Muscle layer of colon (tissue), 2 donors: ENCODE data around the gene COPG2.

Experiments used
- H3K27ac ChIP-seq: one replicate; pipeline ENCODE4 v1.7.0; 2013; ENCODE audit warnings: low read depth, mild to moderate bottlenecking, low read length, moderate library complexity
- H3K27me3 ChIP-seq, 2 donors: one replicate each; pipeline ENCODE4 v1.7.0; 2013; ENCODE audit warnings: low read length in 2 of 2, mild to moderate bottlenecking in 2 of 2; ENCODE audit not compliant: insufficient read depth in 2 of 2, control insufficient read depth in 1 of 2
- H3K36me3 ChIP-seq: one replicate; pipeline ENCODE4 v1.7.0; 2013; ENCODE audit warnings: mild to moderate bottlenecking, low read length; ENCODE audit not compliant: insufficient read depth
- H3K4me1 ChIP-seq: one replicate; pipeline ENCODE4 v1.7.0; 2013; ENCODE audit warnings: mild to moderate bottlenecking, low read length; ENCODE audit not compliant: insufficient read depth
- H3K4me3 ChIP-seq, 2 donors: one replicate each; pipeline ENCODE4 v1.7.0; 2013; ENCODE audit warnings: low read length in 2 of 2, low read depth in 1 of 2, mild to moderate bottlenecking in 1 of 2, moderate library complexity in 1 of 2
- H3K9ac ChIP-seq: one replicate; pipeline ENCODE4 v1.7.0; 2013; ENCODE audit warnings: low read length
- H3K9me3 ChIP-seq: one replicate; pipeline ENCODE4 v1.7.0; 2013; ENCODE audit warnings: mild to moderate bottlenecking, low read length
- donor health status: abdominal sarcoma.
- donor health status: Adenocarcinoma of cecum.

The COPG2 gene

DNA sequence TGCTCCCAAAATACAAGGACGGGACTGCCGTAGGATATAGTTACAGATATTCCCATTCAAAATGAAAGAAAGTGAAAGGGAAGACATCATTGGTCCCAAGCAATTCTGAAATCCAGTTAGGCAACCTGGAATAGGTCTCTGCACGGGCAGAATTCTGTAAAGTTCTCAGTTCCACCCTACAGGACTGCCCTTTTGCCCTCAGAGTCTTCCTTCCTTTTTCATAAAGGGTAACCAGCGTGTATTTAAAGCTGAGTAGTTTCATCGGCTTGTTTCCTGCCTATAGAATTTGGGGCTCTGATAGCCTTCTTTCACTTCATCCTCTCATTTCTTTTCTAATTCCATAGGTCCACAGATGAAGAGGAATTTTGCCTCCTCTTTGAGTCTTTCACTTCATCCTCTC lies 20.0 kb downstream of the COPG2 start:
- Histone ChIP-seq H3K9me3 (no peaks in the 10 kb centered on the region), H3K4me3 (no peak overlapping the region), H3K9ac (no peak overlapping the region), H3K27ac (no peak overlapping the region), H3K4me1 (no peaks in the 10 kb centered on the region), H3K27me3 (no peaks in the 10 kb centered on the region), H3K36me3 (peaks cover 6% of the 10 kb centered on the region)

DNA sequence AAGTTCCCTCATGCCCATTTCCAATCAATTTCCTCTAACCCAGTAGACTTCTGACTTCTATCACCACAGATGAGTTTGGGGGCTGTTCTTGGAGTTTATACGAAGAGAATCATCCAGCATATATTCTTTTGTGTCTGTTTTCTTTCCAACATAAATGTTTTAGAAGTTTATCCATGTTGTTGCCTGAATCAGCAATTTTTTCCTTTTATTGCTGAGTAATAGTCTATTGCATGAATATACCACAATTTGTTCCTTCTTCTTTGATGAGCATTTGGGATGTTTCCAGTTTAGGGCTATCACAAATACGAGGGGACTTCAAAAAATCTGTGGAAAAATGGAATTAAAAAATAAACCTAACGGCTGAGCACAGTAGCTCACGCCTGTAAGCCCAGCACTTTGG lies 26.2 kb downstream of the COPG2 start:
- Histone ChIP-seq H3K9me3 (no peaks in the 10 kb centered on the region), H3K27me3 (no peaks in the 10 kb centered on the region), H3K27ac (no peak overlapping the region), H3K4me3 (no peak overlapping the region), H3K9ac (no peak overlapping the region), H3K4me1 (no peaks in the 10 kb centered on the region), H3K36me3 (peaks cover 6% of the 10 kb centered on the region)

DNA sequence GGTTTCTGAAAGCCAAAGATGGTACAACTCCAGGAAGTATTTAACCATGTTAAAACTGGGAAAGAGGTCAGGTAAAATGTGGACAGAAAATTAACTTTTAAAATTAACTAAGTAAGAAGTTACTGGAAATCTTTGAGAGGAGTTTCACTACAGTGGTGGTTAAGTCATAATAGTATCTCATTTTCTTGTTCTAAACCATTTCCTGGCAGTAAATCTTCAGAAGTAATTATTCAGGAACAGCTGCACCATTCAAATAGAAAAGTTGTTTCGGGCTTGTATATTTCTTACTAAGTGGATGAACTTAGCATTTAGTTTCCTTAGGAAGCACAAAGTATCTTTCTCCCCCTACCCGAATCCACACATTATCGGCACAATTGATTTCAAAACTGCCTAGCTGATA lies 27.1 kb downstream of the COPG2 start:
- Histone ChIP-seq H3K9ac (no peak overlapping the region), H3K9me3 (no peaks in the 10 kb centered on the region), H3K4me1 (no peaks in the 10 kb centered on the region), H3K36me3 (peaks cover 6% of the 10 kb centered on the region), H3K27ac (no peak overlapping the region), H3K4me3 (no peak overlapping the region), H3K27me3 (no peaks in the 10 kb centered on the region)

DNA sequence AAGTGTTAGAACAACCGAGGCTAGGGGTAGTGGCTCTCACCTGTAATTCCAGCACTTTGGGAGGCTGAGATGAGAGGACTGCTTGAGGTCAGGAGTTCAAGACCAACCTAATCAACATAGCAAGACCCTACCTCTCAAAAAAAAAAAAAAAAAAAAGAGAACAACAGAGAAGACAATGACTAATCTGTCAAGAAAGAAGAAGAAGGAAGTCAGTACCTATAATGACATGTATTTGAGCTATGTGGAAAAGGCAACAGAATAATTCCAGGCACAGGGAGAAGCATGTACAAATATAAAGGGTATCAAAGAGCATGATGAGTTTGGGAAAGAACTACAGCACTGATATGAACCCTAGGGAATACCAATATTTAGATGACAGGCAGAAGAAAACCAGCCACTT lies 27.5 kb downstream of the COPG2 start:
- Histone ChIP-seq H3K9ac (no peak overlapping the region), H3K4me1 (no peaks in the 10 kb centered on the region), H3K4me3 (no peak overlapping the region), H3K27ac (no peak overlapping the region), H3K36me3 (peaks cover 6% of the 10 kb centered on the region), H3K9me3 (no peaks in the 10 kb centered on the region), H3K27me3 (no peaks in the 10 kb centered on the region)

DNA sequence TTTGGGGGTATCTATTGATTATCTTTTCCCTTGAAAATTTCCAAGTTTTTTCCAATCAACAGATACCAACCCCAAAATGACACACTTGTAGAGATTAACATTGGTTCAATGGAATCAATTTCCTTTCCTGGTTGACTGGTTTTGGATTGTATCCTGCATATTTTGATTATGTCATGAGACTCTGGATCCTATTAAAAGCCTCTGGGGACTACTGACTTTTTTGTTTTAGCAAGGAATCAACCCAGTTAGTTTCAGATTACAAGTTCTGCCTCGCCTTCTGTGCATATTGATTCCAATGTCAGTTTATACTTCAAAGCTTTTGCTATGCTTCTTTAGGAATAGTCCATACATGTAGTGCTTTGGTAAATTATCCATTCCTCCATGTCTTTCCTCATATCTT lies 29.2 kb downstream of the COPG2 start:
- Histone ChIP-seq H3K4me3 (no peak overlapping the region), H3K9ac (no peak overlapping the region), H3K36me3 (peaks cover 5% of the 10 kb centered on the region), H3K9me3 (no peaks in the 10 kb centered on the region), H3K27me3 (no peaks in the 10 kb centered on the region), H3K27ac (no peak overlapping the region), H3K4me1 (no peaks in the 10 kb centered on the region)

DNA sequence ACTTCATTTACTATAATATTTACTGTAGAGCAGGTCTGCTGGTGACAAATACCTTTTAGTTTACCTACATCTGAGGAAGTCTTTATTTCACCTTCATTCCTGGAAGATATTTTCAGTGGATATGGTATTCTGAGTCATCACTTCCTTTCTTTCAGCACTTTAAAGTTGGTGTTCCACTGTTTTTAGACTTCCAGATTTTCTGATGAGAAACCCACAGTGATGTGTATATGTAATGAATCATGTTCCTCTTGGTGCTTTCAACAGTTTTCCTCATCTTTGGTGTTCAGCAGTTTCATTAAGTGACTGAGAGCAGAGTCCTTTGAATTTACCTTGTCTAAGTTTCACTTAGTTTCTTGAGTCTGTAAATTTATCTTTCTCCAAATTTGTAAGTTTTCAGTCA lies 36.4 kb downstream of the COPG2 start:
- H3K4me3 ChIP-seq, result no peak overlapping the region
- no peaks in the 10 kb centered on the region for H3K27me3 ChIP-seq
- no peaks in the 10 kb centered on the region for H3K4me1 ChIP-seq
- no peak overlapping the region for H3K27ac ChIP-seq
- no peak overlapping the region for H3K9ac ChIP-seq
- no peaks in the 10 kb centered on the region for H3K36me3 ChIP-seq
- no peaks in the 10 kb centered on the region for H3K9me3 ChIP-seq

DNA sequence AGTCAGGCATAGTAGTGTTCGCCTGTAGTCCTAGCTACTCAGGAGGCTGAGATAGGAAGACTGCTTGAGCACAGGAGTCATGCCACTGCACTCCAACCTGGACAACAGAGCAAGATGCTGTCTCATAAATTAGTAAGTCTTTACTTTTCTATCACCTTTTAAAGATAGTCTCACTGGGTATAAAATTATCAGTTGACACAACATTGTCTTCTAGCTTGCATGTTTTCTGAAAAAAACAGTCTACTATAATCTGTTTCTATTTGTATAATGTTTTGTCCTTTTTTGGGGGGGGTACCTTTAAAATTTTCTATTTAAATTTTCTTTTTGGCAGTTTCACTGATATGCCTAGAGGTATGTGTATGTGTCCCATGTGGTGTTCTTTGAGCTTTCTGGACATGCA lies 39.6 kb downstream of the COPG2 start:
- no peak overlapping the region for H3K9ac ChIP-seq
- no peaks in the 10 kb centered on the region for H3K36me3 ChIP-seq
- no peak overlapping the region for H3K27ac ChIP-seq
- no peak overlapping the region for H3K4me3 ChIP-seq
- no peaks in the 10 kb centered on the region for H3K4me1 ChIP-seq
- H3K27me3 ChIP-seq, result no peaks in the 10 kb centered on the region
- H3K9me3 ChIP-seq, result no peaks in the 10 kb centered on the region

DNA sequence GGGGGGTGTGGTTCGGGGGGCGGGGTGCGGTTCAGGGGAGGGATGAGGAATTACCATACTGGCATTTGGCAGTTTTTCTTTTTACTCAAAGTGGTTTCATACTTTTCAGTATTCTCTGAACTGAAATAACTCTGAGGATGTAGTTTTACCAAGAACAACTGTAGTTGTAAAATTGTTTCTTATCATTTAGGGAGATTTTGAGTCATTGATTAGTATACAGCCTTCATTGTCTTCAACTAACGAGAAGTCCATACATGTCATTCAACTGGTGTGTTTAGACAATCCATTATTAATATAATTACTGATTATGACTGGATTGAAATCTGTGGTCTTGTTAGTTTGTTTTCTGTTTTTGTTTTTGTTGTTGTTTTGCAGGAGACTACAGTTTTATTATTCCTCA lies 40.8 kb downstream of the COPG2 start:
- Histone ChIP-seq H3K27ac (no peak overlapping the region), H3K9me3 (no peaks in the 10 kb centered on the region), H3K9ac (no peak overlapping the region), H3K27me3 (no peaks in the 10 kb centered on the region), H3K36me3 (no peaks in the 10 kb centered on the region), H3K4me1 (no peaks in the 10 kb centered on the region), H3K4me3 (no peak overlapping the region)

DNA sequence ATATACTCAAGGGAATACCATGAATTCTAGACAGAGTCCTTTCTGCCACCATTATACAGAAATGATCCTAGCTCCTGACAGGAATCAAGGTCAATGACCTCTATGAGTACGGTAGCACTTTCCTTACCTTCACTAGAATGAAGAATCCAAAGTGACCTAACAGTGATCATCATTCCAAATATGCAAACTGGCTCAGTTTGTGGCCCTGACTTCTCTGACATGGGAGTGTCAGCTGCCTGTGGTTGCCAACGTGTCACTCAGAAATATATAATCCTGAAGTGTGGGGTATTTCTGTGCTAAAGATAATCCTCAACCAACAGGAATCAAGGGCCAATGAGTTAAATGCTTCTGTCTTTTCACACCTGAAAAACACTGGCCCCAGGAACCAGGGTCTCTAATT lies 45.7 kb downstream of the COPG2 start:
- Histone ChIP-seq H3K27me3 (no peaks in the 10 kb centered on the region), H3K36me3 (no peaks in the 10 kb centered on the region), H3K27ac (no peak overlapping the region), H3K4me1 (no peaks in the 10 kb centered on the region), H3K9ac (no peak overlapping the region), H3K9me3 (no peaks in the 10 kb centered on the region), H3K4me3 (no peak overlapping the region)

DNA sequence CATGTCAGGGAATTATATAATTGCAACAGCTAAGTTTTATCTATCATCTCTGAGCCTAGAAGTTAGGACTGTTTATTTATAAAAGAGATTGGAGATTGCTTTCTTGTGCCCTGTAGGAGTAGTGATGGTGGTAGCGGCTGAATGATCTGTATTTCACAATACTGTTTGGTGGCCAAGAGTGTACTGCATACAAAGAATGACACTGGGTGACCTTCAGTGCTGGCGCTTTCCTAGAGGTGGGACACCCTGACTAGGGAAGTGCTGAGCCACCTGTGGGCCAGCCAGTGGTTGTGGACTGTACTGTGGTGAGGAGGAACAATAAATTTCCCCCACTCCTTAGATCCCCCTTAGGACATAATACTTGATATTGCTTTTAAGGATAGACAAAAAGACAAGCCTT lies 53.0 kb downstream of the COPG2 start:
- Histone ChIP-seq H3K9ac (no peak overlapping the region), H3K4me3 (no peak overlapping the region), H3K9me3 (no peaks in the 10 kb centered on the region), H3K4me1 (no peaks in the 10 kb centered on the region), H3K27ac (no peak overlapping the region), H3K36me3 (peaks cover 22% of the 10 kb centered on the region), H3K27me3 (no peaks in the 10 kb centered on the region)

DNA sequence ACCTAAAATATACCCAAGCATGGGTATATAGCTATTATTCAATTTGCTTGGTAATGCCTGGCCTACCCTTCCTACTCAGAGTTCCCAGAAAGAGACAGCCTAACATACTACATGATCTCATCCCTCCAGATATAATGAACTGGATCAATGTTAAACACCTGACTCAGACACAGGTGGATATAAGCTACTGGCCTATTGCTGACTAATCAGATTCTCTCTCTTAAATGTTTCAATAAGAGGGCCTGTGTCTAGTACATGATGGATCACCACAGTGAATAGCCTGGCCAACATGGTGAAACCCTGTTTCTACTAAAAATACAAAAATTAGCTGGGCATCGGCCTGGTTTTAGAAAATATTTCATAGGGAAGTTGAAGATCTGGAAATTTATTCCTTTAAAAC lies 54.1 kb downstream of the COPG2 start:
- Histone ChIP-seq H3K27me3 (no peaks in the 10 kb centered on the region), H3K27ac (no peak overlapping the region), H3K4me3 (no peak overlapping the region), H3K9me3 (no peaks in the 10 kb centered on the region), H3K4me1 (no peaks in the 10 kb centered on the region), H3K36me3 (peaks cover 28% of the 10 kb centered on the region), H3K9ac (no peak overlapping the region)

DNA sequence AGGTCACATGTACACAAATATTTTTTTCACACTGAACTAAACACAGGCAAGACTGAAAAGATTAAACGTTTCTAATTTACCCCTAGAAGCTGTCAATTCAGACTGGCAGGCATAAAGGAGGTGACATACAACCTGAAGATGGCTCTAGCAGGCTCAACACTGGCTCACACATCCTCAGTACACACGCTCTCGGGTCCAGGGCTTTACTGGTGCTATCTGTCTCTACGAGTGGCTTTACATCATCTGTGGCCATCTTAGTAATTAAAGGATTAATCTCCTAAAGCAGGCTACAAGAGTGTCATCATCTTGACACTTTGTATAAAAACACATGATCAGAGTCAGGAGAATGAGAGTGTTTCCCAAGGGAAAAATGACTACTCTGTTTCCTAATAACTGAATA lies 57.3 kb downstream of the COPG2 start:
- Histone ChIP-seq H3K36me3 (peaks cover 33% of the 10 kb centered on the region), H3K9ac (no peak overlapping the region), H3K4me1 (no peaks in the 10 kb centered on the region), H3K4me3 (no peak overlapping the region), H3K27ac (no peak overlapping the region), H3K9me3 (no peaks in the 10 kb centered on the region), H3K27me3 (no peaks in the 10 kb centered on the region)
